B cell (primary cell): ENCODE measurements around the gene MEAF6.
A peak's percentile ranks its signal among the peaks of the same experiment; 100 is the strongest.

Source experiments
- CTCF ChIP-seq: fragments of 200-600 bp; IDR thresholded peaks from one replicate; pipeline ENCODE4 v1.8.0; 2022; ENCODE audit warnings: antibody characterized with exemption, mild to moderate bottlenecking
- EZH2 ChIP-seq: IDR thresholded peaks from 2 replicates; pipeline ENCODE4 v1.6.1; 2012; ENCODE audit warnings: borderline replicate concordance, low read depth, mild to moderate bottlenecking, moderate library complexity, low read length; ENCODE audit not compliant: insufficient read depth, poor library complexity, severe bottlenecking

GRCh38 chr1:37487619-37487984 is 27.0 kb downstream of the MEAF6 start:
- TF ChIP-seq CTCF: peak; percentile 54
- no peak for TF ChIP-seq EZH2
